Measurements from ENCODE around the gene EIF4B. TPM values are rescaled to one million over a fixed set of nuclear protein-coding genes. Genes with fewer than 3 reads are reported as not detected.

The EIF4B gene
- total and polyA plus RNA-seq, 2 of the 8 experiments (the other 6 are each of a cell fraction or from before 2014, with no cell fraction given), result 269 to 816 TPM

DNA sequence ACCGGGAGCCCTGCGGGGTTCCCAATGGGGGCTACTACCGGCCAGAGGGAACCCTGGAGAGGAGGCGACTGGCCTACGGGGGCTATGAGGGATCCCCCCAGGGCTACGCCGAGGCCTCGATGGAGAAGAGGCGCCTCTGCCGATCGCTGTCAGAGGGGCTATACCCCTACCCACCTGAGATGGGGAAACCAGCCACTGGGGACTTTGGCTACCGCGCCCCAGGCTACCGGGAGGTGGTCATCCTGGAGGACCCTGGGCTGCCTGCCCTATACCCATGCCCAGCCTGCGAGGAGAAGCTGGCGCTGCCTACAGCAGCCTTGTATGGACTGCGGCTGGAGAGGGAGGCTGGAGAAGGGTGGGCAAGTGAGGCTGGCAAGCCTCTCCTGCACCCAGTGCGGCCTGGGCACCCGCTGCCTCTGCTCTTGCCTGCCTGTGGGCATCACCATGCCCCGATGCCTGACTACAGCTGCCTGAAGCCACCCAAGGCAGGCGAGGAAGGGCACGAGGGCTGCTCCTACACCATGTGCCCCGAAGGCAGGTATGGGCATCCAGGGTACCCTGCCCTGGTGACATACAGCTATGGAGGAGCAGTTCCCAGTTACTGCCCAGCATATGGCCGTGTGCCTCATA, 53.3 kb downstream of the EIF4B start:
- Histone ChIP-seq H2BK12ac (ENCODE audit: low read depth, low read length) (peak overlapping the region; percentile 27; the same call in 1 of the 2 replicates), H3K4me3 (ENCODE audit: extremely low read depth in 1 of 4, insufficient read depth in 2 of 4, low read depth in 3 of 4, low read length in 4 of 4) (no peak overlapping the region), H2AFZ (ENCODE audit: low read length) (no peak overlapping the region), H3K23ac (ENCODE audit: insufficient read length) (no peak overlapping the region), H4K8ac (ENCODE audit: extremely low read depth, insufficient read depth, low read length) (no peak overlapping the region), H3K9me3 (ENCODE audit: insufficient read depth in 2 of 2, low read depth in 1 of 2, low read length in 1 of 2) (no peaks in the 10 kb centered on the region), H3K79me2 (ENCODE audit: control insufficient read depth in 1 of 2, insufficient read depth in 2 of 2, low read length in 2 of 2) (no peaks in the 10 kb centered on the region), H3K9ac (replicated peaks in 1 of 4; ENCODE audit: extremely low read depth in 1 of 4, low read depth in 3 of 4, low read length in 3 of 4) (no peak overlapping the region), H4K20me1 (replicated peaks in 1 of 2; ENCODE audit: control insufficient read depth in 1 of 2, insufficient read depth in 2 of 2, low read length in 2 of 2) (peaks cover 0 to 2% of the 10 kb centered on the region in 2 experiments), H3K14ac (ENCODE audit: insufficient read length) (no peak overlapping the region), H4K5ac (ENCODE audit: insufficient read length, low read depth, low read length) (no peak overlapping the region), H2AK5ac (ENCODE audit: low read depth, low read length) (no peak overlapping the region), H4K91ac (replicated peaks; ENCODE audit: insufficient read length, low read length) (no peak overlapping the region), H3K4me2 (ENCODE audit: insufficient read depth in 1 of 2, low read depth in 2 of 2, low read length in 2 of 2) (no peak overlapping the region), H3K18ac (ENCODE audit: extremely low read depth, low read length) (no peak overlapping the region), H3K56ac (replicated peaks; ENCODE audit: insufficient read length, low read depth, low read length) (no peak overlapping the region), H3K4me1 (replicated peaks in 1 of 4; ENCODE audit: control insufficient read depth in 3 of 4, insufficient read depth in 4 of 4, low read length in 3 of 4) (peaks cover 0 to 7% (median 0%) of the 10 kb centered on the region in 4 experiments; a peak in 1 of 7 replicates), H3K36me3 (ENCODE audit: control insufficient read depth in 2 of 4, insufficient read depth in 4 of 4, low read length in 3 of 4) (no peaks in the 10 kb centered on the region), H2BK5ac (ENCODE audit: low read depth, low read length) (peak overlapping the region; percentile 35; the same call in 1 of the 2 replicates), H3K79me1 (ENCODE audit: low read depth, low read length) (no peaks in the 10 kb centered on the region), H3K23me2 (ENCODE audit: low read depth, low read length) (no peaks in the 10 kb centered on the region; the same call in 1 of the 2 replicates), H3K27me3 (replicated peaks in 1 of 4; ENCODE audit: control insufficient read depth in 3 of 4, extremely low read depth in 1 of 4, insufficient read depth in 3 of 4, low read length in 3 of 4) (peaks cover 0 to 12% (median 4%) of the 10 kb centered on the region in 4 experiments; a peak in 4 of 7 replicates), H2BK120ac (replicated peaks; ENCODE audit: low read depth, low read length) (no peak overlapping the region), H3K4ac (replicated peaks; ENCODE audit: insufficient read length, low read depth, low read length) (no peak overlapping the region), H2BK15ac (ENCODE audit: low read length) (no peak overlapping the region), H3K27ac (ENCODE audit: low read depth, low read length) (no peak overlapping the region), H2BK20ac (ENCODE audit: low read length) (no peak overlapping the region)
- CTCF ChIA-PET (ENCODE audit: partially characterized antibody), result interaction anchor here (0.7 to 22.4 kb wide), 8 partner anchors 11 to 137 kb away, joined by 3 to 531 read pairs (median 4); partner anchors contain the start of genes IGFBP6, SOAT2, SPRYD3 and TNS2
- FAIRE-seq (no peak), DNase-seq (ENCODE audit: low read depth in 1 of 2, low spot score in 2 of 2) (no peak)
- 92% methylated on average over 23 of the region's 24 CpGs; no CpG with 5 or more reads in 1 of the 2 experiments for WGBS, 2 experiments (ENCODE audit: extremely low coverage in 1 of 2, insufficient coverage in 1 of 2, insufficient read length in 1 of 2, insufficient replicate concordance in 2 of 2, low coverage in 1 of 2, low lambda C conversion rate in 2 of 2, missing lambda C conversion rate in 1 of 2)
- POLR2A ChIA-PET (ENCODE audit: partially characterized antibody), result interaction anchor here (0.8 to 5.9 kb wide), 4 partner anchors 10 to 261 kb away, joined by 3 to 26 read pairs (median 4); partner anchors contain the start of gene TNS2
- no peak for TF ChIP-seq CTBP2 (IDR thresholded peaks at IDR 0.05; ENCODE audit: borderline replicate concordance, insufficient read depth, insufficient read length, low read length)
- no peak for TF ChIP-seq ATF2 (IDR thresholded peaks at IDR 0.05; ENCODE audit: low read length)
- TF ChIP-seq SP1 (IDR thresholded peaks at IDR 0.05; ENCODE audit: low read depth, low read length), result no peak
- TF ChIP-seq CREB1 (IDR thresholded peaks at IDR 0.05), result no peak
